AG09309 (cell line): ENCODE measurements around the gene MAP4K5.

ENCODE experiments used
- DNase-seq: peaks from one replicate; pipeline ENCODE4 v3.0.0-alpha.2; 2010; ENCODE audit warnings: low read depth
- H3K4me3 ChIP-seq: 2 replicates; pipeline ENCODE4 v1.5.1; 2011; ENCODE audit warnings: mild to moderate bottlenecking, low read depth, low read length, moderate library complexity; ENCODE audit not compliant: control insufficient read depth
- TF ChIP-seq, protein P1 (sequence below): IDR thresholded peaks from 2 replicates; pipeline ENCODE4 v1.5.1; 2011; ENCODE audit warnings: mild to moderate bottlenecking, low read depth, low read length, inconsistent platforms; ENCODE audit not compliant: insufficient read depth, control insufficient read depth; ENCODE audit errors: missing control alignments

MAP4K5 gene

DNA sequence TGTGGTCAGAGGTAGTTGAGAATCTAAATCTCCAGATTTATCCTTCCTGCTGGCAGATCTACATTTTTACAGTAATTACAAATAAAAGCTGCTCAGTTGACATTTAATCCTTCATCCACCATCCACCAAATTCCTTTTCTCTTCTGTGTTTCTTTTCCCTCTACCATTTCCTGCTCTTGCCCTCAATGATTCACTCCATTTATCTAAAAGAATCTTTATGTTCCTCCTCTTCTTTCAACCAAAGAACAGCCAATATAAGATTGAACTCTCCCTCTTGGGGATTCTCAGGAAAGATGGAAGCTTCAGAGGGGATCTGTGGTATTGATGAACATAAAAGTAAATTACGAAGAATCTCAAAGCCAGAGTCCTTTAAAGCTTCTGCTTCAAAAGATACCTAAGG lies 4.4 kb downstream of the MAP4K5 start:
- TF ChIP-seq, protein P1, sequence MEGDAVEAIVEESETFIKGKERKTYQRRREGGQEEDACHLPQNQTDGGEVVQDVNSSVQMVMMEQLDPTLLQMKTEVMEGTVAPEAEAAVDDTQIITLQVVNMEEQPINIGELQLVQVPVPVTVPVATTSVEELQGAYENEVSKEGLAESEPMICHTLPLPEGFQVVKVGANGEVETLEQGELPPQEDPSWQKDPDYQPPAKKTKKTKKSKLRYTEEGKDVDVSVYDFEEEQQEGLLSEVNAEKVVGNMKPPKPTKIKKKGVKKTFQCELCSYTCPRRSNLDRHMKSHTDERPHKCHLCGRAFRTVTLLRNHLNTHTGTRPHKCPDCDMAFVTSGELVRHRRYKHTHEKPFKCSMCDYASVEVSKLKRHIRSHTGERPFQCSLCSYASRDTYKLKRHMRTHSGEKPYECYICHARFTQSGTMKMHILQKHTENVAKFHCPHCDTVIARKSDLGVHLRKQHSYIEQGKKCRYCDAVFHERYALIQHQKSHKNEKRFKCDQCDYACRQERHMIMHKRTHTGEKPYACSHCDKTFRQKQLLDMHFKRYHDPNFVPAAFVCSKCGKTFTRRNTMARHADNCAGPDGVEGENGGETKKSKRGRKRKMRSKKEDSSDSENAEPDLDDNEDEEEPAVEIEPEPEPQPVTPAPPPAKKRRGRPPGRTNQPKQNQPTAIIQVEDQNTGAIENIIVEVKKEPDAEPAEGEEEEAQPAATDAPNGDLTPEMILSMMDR, result no peak
- no peak overlapping the region for H3K4me3 ChIP-seq
- DNase-seq, result no peak

DNA sequence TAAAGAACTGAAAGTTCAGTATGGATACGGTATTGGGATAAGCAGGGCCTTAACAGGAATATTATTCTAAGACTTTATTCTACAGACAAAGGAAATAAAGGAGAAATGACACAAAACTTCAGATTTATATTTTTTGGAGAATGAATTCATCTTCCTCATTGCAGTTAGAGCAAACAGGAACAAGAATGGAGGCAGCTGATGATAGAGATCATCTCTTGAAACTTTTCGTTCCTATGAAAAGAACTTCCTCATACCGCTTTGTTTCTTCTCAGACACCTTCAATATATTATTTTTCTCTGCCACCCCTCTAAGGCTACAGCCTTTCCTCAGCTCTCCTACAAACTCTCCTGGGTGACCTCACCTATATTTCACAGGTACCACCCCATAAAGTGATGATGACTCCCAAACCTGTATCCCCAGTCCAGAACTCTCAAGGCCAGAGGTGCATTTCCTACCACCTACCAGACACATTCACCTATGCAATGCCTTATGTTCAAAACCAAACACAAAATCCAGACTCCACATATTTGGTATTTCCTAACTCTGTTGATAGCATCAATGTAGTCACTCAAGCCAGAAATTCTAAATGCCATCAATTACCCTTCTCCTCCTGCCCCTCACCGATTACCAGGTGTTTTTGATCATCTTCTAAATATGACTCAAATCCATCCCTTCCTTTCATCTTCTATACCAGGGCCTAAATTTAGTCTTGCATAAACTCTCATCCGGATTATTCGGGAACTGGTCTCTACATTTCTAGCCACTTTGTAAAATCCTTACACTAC lies 7.4 kb downstream of the MAP4K5 start:
- no peak for DNase-seq
- H3K4me3 ChIP-seq, result no peak overlapping the region
- TF ChIP-seq, protein P1, result no peak

DNA sequence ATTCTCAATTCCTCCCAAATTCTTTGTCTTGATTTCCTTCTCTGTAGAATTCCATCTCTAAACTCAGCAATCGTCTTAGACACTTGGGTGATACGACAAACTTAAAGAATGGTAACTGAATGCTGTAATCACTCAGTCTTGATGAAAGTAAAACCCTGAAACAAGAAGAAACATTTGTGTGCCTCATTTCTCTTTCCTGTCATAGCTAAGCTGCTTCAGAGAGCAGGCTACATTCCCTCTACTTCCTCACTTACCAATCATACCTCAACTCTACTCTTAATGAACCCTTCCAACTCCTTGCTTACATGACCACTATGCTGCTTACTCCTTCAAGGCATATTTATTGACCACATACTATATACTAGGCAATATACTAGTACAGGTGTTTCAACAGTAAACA lies 8.3 kb downstream of the MAP4K5 start:
- no peak overlapping the region for H3K4me3 ChIP-seq
- TF ChIP-seq, protein P1, result no peak
- DNase-seq, result no peak

DNA sequence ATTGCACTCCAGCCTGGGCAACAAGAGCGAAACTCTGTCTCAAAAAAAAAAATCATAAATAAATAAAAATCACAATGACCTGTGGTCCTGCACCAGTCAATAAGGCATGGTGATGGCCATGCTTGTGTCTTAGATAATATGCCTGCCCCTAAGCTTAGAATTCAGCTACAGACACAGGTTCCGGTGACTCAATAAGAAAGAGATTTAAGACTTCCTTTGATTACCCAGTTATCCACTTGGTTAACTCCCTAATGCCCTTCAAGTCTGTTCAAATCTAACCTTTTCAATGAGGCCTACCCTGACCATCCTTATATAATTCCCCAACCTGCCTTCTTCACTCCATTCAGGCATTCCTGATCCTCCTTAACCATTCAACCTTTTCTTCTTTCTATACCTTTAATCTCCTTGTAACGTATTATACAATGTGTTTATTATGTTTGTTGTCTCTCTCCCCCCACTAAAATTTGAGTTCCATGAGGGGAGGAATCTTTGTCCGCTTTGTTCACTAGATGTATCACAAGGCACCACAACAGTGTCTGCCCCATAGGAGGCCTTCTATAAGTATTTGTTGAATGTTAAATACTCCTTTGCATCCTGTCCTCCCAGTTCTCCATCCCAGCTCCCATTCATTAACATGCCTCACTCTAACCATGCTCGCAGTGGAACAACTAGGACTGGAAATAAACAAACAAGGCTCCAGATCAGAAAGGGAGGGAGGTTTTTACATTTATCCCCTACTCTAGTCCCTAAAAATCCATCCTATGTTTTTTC lies 8.9 kb downstream of the MAP4K5 start:
- TF ChIP-seq, protein P1, result no peak
- H3K4me3 ChIP-seq, result no peak overlapping the region

DNA sequence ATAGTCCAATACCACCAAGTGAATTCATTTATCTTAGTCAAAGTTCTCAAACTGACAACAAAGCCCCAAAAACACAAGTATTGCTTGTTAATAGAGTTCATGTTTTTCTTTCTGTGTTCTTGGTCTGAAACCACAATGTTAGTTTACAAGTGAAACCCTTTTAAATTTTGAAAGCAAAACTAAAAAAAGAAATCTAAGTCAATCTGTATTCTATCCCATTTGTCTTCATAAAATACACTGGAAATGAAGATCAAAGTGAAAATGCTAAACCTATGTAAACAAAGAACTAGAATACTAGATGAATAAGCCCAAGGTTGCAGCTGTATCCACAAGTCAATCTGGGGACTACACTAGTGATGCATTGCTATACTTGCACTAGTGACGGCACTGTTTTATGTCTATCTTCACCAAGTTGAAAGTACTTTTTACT lies 10.4 kb downstream of the MAP4K5 start:
- no peak for DNase-seq
- H3K4me3 ChIP-seq, result no peak overlapping the region
- TF ChIP-seq, protein P1, result no peak

More for the DNA sequence above, 8.9 kb downstream of the MAP4K5 start:
- DNase-seq, result no peak

DNA sequence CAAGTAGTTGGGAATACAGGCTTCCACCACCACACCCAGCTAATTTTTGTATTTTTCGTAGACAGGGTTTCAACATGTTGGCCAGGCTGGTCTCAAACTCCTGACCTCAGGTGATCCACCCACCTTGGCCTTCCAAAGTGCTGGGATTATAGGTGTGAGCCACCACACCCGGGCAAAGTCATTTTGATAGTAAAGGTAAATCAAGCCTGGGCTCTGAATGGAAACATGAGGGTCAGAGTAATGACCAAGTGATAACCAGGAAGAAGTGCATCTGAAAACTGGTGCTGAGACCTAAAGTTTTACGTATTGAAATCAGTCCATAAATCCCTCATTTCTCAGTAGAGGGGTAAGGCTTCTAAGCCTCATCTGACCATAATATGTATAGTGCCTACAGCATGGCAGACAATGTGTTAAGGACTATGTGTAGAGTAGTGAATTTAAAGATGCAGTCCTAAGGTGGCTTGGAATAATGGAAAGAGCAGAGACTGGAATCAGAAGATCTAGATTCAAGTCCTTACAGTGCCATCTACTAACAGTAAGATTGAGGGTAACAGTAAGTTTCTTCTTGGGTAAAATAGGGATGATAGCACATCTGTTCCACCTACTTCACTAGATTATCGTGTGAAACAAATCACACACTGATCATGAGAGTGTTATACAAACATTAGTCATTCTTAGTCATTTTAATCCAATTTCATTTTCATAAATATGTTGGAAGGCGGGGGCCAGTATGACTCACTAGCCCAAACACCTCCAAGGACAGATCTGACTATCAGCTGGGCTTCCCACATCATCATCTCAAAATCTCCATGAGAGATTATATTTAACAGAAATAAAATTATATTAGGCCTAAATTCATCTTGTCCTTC lies 11.2 kb downstream of the MAP4K5 start:
- TF ChIP-seq, protein P1, result no peak
- no peak overlapping the region for H3K4me3 ChIP-seq
- peak; percentile 42 for DNase-seq
